K562 (cell line): ENCODE data around the gene BLVRA. TPM values are rescaled to one million over a fixed set of nuclear protein-coding genes. Genes with fewer than 3 reads are reported as not detected.
A peak's percentile ranks its signal among the peaks of the same experiment; 100 is the strongest.

Source experiments
- ADNP ChIP-seq: fragments of 200-800 bp; sonication (Bioruptor generic); IDR thresholded peaks from 2 replicates; pipeline ENCODE4 v1.6.1; 2016; ENCODE audit warnings: missing genetic modification characterization, missing compliant biosample characterization
- FOSL1 ChIP-seq: fragments of 200-800 bp; sonication (Bioruptor generic); conservative IDR thresholded peaks from 2 replicates; pipeline ENCODE4 v1.6.1; 2016; ENCODE audit warnings: missing genetic modification characterization, missing compliant biosample characterization
- L3MBTL2 ChIP-seq: fragments of 450-650 bp; IDR thresholded peaks from 2 replicates; pipeline ENCODE4 v1.6.1; 2016; ENCODE audit warnings: mild to moderate bottlenecking, moderate library complexity
- MEIS2 ChIP-seq: fragments of 450-650 bp; IDR thresholded peaks from 2 replicates; pipeline ENCODE4 v1.6.1; 2014; ENCODE audit warnings: mild to moderate bottlenecking; ENCODE audit not compliant: partially characterized antibody
- PHF20 ChIP-seq: fragments of 450-650 bp; IDR thresholded peaks from 2 replicates; pipeline ENCODE4 v1.6.1; 2018; ENCODE audit not compliant: partially characterized antibody
- PHF21A ChIP-seq: fragments of 450-650 bp; IDR thresholded peaks from 2 replicates; pipeline ENCODE4 v1.6.1; 2017; ENCODE audit warnings: low read depth, borderline replicate concordance
- POLR2AphosphoS5 ChIP-seq: IDR thresholded peaks from 2 replicates; pipeline ENCODE4 v1.6.1; 2011; ENCODE audit warnings: mild to moderate bottlenecking, low read depth, low read length, moderate library complexity; ENCODE audit not compliant: control insufficient read depth, insufficient read depth
- RBM25 ChIP-seq: fragments of 200-400 bp; formaldehyde crosslinking; IDR thresholded peaks from 2 replicates; pipeline ENCODE4 v1.6.1; 2018; ENCODE audit warnings: low read length, low read depth, moderate library complexity; ENCODE audit not compliant: severe bottlenecking
- RCOR1 ChIP-seq, 2 experiments: IDR thresholded peaks; 2 replicates each; pipeline ENCODE4 v1.6.1; 2012; ENCODE audit warnings: low read depth in 2 of 2, low read length in 2 of 2, borderline replicate concordance in 1 of 2, improper control_type of control experiment in 1 of 2
- SMARCA4 ChIP-seq: fragments of 450-650 bp; IDR thresholded peaks from 2 replicates; pipeline ENCODE4 v1.6.1; 2016
- SMARCE1 ChIP-seq: fragments of 450-650 bp; IDR thresholded peaks from 2 replicates; pipeline ENCODE4 v1.7.1; 2016; ENCODE audit warnings: mild to moderate bottlenecking
- TAF7 ChIP-seq: fragments of 450-650 bp; IDR thresholded peaks from 2 replicates; pipeline ENCODE4 v1.6.1; 2016; ENCODE audit warnings: missing genetic modification characterization, missing compliant biosample characterization
- TAF9B ChIP-seq: fragments of 450-650 bp; IDR thresholded peaks from 2 replicates; pipeline ENCODE4 v1.6.1; 2018; ENCODE audit warnings: mild to moderate bottlenecking; ENCODE audit not compliant: partially characterized antibody
- TBL1XR1 ChIP-seq, 2 experiments: IDR thresholded peaks; 2 replicates each; pipeline ENCODE4 v1.6.1; 2012; ENCODE audit warnings: improper control_type of control experiment in 2 of 2, low read length in 2 of 2, mild to moderate bottlenecking in 1 of 2
- TEAD4 ChIP-seq, 2 experiments: sonication (generic) in 1 of 2; formaldehyde crosslinking in 1 of 2; IDR thresholded peaks; 2 replicates each; pipeline versions ENCODE4 v1.6.1 to v1.8.0; 2012 to 2022; ENCODE audit warnings: borderline replicate concordance in 1 of 2, inconsistent platforms in 1 of 2, low read length in 1 of 2, mild to moderate bottlenecking in 1 of 2, missing genetic modification reagents in 1 of 2
- U2AF2 ChIP-seq: fragments of 200-400 bp; formaldehyde crosslinking; optimal IDR thresholded peaks from 2 replicates; pipeline ENCODE3; 2017; ENCODE audit warnings: low read depth, mild to moderate bottlenecking, low read length
- ZBED1 ChIP-seq: IDR thresholded peaks from 2 replicates; pipeline ENCODE4 v1.6.1; 2014
- ZNF140 ChIP-seq: fragments of 250-450 bp; sonication (Bioruptor Pico); IDR thresholded peaks from 2 replicates; pipeline ENCODE4 v1.8.0; 2021; ENCODE audit warnings: moderate library complexity, mild to moderate bottlenecking, inconsistent platforms
- ZNF311 ChIP-seq: fragments of 250-450 bp; sonication (Bioruptor Pico); IDR thresholded peaks from 2 replicates; pipeline ENCODE4 v1.4.0; 2020; ENCODE audit warnings: mild to moderate bottlenecking, moderate library complexity
- ZNF347 ChIP-seq: fragments of 450-650 bp; formaldehyde crosslinking; IDR thresholded peaks from 2 replicates; pipeline ENCODE4 v1.4.0; 2020; ENCODE audit warnings: low read depth, mild to moderate bottlenecking, moderate library complexity
- polyA plus RNA-seq, 8 experiments: library from polyadenylated mRNA; depleted of rRNA in 4 of 8; stranded (reverse) in 5 of 8; unstranded in 3 of 8; fragments of >200 nt; fragmentation: Nextera tagmentation in 2 of 8; fragmentation: Illumina TruSeq in 1 of 8; extraction: Ambion mirVana in 2 of 8; extraction: Trizol in 1 of 8; gene quantifications; 2 replicates each; pipeline versions ENCODE4 v1.2.1 to v1.2.3, GENCODE V29; 2011 to 2014; ENCODE audit warnings: inconsistent platforms in 1 of 8, missing spikeins in 1 of 8
- total RNA-seq, 7 experiments: library from RNA; depleted of rRNA in 6 of 7; stranded (reverse); fragments of >200 nt in 6 of 7; fragmentation: Illumina TruSeq in 2 of 7; extraction: Trizol in 2 of 7; gene quantifications; 2 replicates each; pipeline versions ENCODE4 v1.2.1 to v1.2.3, GENCODE V29; 2011 to 2021; ENCODE audit warnings: low replicate concordance in 1 of 7
- TF ChIP-seq, protein P1 (sequence below): fragments of 250-450 bp; sonication (Bioruptor Pico); IDR thresholded peaks from 2 replicates; pipeline ENCODE4 v1.4.0; 2020; ENCODE audit warnings: borderline replicate concordance
- TF ChIP-seq, protein P2 (sequence below), 2 experiments: fragments of 450-650 bp in 1 of 2; sonication (generic) in 1 of 2; formaldehyde crosslinking in 1 of 2; IDR thresholded peaks in 1 of 2; conservative IDR thresholded peaks in 1 of 2; 2 replicates each; pipeline versions ENCODE4 v1.6.1 to v1.8.1; 2016 to 2023; ENCODE audit warnings: mild to moderate bottlenecking in 2 of 2, moderate library complexity in 2 of 2, inconsistent platforms in 1 of 2, missing genetic modification reagents in 1 of 2
- TF ChIP-seq, protein P3 (sequence below), 2 experiments: fragments of 450-650 bp; conservative IDR thresholded peaks; 2 replicates each; pipeline ENCODE4 v1.6.1; 2017; ENCODE audit warnings: mild to moderate bottlenecking in 2 of 2, moderate library complexity in 2 of 2
- TF ChIP-seq, protein P4 (sequence below): sonication (generic); formaldehyde crosslinking; IDR thresholded peaks from 2 replicates; pipeline ENCODE4 v1.8.0; 2022; ENCODE audit warnings: mild to moderate bottlenecking, missing genetic modification reagents

The BLVRA gene
- total and polyA plus RNA-seq, 9 of the 15 experiments (the other 6 are each of a cell fraction or from before 2014, with no cell fraction given): 48.5 to 147 (median 61.5) TPM

DNA sequence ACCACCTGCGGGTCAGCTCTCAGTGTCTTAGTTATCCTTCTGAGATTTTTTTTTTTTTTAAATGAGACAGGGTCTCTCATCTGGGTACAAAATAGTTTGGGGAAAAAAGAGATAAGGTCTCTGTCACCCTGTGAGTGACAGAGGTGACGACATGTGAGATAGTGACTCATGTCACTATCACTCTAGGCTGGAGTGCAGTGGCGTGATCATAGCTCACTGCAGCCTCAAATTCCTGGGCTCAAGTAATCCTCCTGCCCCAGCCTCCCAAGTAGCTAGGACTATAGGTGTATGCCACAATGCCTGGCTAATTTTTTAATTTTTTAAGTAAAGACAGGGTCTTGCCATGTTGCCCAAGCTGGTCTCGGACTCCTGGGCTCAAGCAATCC, 10.4 kb downstream of the BLVRA start (continued):
- TF ChIP-seq RBM25 (peak; percentile 9), TEAD4 (IDR thresholded peaks at IDR 0.05; ENCODE audit: low read length) (peak; percentile 51; the same call in 1 of the 2 replicates), TEAD4 (CRISPR knock-in tag; IDR thresholded peaks at IDR 0.05; ENCODE audit: borderline replicate concordance) (no peak), ZNF140 (CRISPR knock-in tag) (no peak), TAF7 (tag) (no peak), SMARCE1 (peak; percentile 83), POLR2AphosphoS5 (no peak), SMARCA4 (peak; percentile 70; the same call in 1 of the 2 replicates), TBL1XR1 (IDR thresholded peaks at IDR 0.05; ENCODE audit: low read length in 2 of 2) (0 out of 4 replicates have a peak, but pooled peaks of 1 of the 2 experiments have one; percentile 7), L3MBTL2 (no peak), TAF9B (no peak), FOSL1 (peak; percentile 94), ZNF347 (no peak), U2AF2 (no peak), ADNP (tag) (peak; percentile 81), PHF20 (no peak), ZBED1 (no peak), PHF21A (no peak), MEIS2 (peak; percentile 93), RCOR1 (IDR thresholded peaks at IDR 0.05; ENCODE audit: borderline replicate concordance in 1 of 2, low read depth in 2 of 2, low read length in 2 of 2) (peak in 1 of 2 experiments; percentile 74; a peak in 1 of 4 replicates), ZNF311 (CRISPR knock-in tag) (no peak)
- TF ChIP-seq, protein P1, sequence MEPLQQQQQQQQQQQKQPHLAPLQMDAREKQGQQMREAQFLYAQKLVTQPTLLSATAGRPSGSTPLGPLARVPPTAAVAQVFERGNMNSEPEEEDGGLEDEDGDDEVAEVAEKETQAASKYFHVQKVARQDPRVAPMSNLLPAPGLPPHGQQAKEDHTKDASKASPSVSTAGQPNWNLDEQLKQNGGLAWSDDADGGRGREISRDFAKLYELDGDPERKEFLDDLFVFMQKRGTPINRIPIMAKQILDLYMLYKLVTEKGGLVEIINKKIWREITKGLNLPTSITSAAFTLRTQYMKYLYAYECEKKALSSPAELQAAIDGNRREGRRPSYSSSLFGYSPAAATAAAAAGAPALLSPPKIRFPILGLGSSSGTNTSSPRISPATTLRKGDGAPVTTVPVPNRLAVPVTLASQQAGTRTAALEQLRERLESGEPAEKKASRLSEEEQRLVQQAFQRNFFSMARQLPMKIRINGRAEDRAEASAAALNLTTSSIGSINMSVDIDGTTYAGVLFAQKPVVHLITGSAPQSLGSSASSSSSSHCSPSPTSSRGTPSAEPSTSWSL: no peak
- TF ChIP-seq, protein P2, sequence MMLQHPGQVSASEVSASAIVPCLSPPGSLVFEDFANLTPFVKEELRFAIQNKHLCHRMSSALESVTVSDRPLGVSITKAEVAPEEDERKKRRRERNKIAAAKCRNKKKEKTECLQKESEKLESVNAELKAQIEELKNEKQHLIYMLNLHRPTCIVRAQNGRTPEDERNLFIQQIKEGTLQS (IDR thresholded peaks at IDR 0.05): peak; percentile 91
- TF ChIP-seq, protein P2 (CRISPR knock-in tag; conservative IDR thresholded peaks at IDR 0.05): no peak
- TF ChIP-seq, protein P3, sequence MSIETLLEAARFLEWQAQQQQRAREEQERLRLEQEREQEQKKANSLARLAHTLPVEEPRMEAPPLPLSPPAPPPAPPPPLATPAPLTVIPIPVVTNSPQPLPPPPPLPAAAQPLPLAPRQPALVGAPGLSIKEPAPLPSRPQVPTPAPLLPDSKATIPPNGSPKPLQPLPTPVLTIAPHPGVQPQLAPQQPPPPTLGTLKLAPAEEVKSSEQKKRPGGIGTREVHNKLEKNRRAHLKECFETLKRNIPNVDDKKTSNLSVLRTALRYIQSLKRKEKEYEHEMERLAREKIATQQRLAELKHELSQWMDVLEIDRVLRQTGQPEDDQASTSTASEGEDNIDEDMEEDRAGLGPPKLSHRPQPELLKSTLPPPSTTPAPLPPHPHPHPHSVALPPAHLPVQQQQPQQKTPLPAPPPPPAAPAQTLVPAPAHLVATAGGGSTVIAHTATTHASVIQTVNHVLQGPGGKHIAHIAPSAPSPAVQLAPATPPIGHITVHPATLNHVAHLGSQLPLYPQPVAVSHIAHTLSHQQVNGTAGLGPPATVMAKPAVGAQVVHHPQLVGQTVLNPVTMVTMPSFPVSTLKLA (conservative IDR thresholded peaks at IDR 0.05): 0 out of 4 replicates have a peak, but pooled peaks of 1 of the 2 experiments have one; percentile 26
- TF ChIP-seq, protein P4, sequence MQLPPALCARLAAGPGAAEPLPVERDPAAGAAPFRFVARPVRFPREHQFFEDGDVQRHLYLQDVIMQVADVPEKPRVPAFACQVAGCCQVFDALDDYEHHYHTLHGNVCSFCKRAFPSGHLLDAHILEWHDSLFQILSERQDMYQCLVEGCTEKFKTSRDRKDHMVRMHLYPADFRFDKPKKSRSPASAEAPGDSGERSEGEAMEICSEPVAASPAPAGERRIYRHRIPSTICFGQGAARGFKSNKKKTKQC (CRISPR knock-in tag): no peak
